HepG2 (cell line): ENCODE results near the gene CIAO2B. TPM values are rescaled to one million over a fixed set of nuclear protein-coding genes. Genes with fewer than 3 reads are reported as not detected.

Experiments
- ARID3A ChIP-seq: IDR thresholded peaks from 2 replicates; pipeline ENCODE4 v1.6.1; 2012; ENCODE audit warnings: low read depth, low read length, improper control_type of control experiment
- CEBPZ ChIP-seq: IDR thresholded peaks from 2 replicates; pipeline ENCODE4 v1.6.1; 2012; ENCODE audit warnings: low read length, improper control_type of control experiment
- KDM6A ChIP-seq: IDR thresholded peaks from 2 replicates; pipeline ENCODE4 v1.6.1; 2016; ENCODE audit warnings: low read depth
- KLF15 ChIP-seq: sonication (generic); formaldehyde crosslinking; IDR thresholded peaks from 2 replicates; pipeline ENCODE4 v1.8.1; 2023; ENCODE audit warnings: borderline replicate concordance, mild to moderate bottlenecking, inconsistent platforms, missing genetic modification reagents, mixed read lengths
- MIER3 ChIP-seq: IDR thresholded peaks from 2 replicates; pipeline ENCODE4 v1.6.1; 2016; ENCODE audit warnings: missing compliant biosample characterization, borderline replicate concordance
- POGK ChIP-seq: sonication (generic); formaldehyde crosslinking; conservative IDR thresholded peaks from 2 replicates; pipeline ENCODE4 v1.8.0; 2022; ENCODE audit warnings: mild to moderate bottlenecking, moderate library complexity, missing genetic modification reagents
- POLR2AphosphoS5 ChIP-seq: IDR thresholded peaks from 2 replicates; pipeline ENCODE4 v1.6.1; 2012; ENCODE audit warnings: low read depth, low read length
- RELA ChIP-seq: sonication (generic); formaldehyde crosslinking; IDR thresholded peaks from 2 replicates; pipeline ENCODE4 v1.4.0; 2020; ENCODE audit warnings: missing genetic modification reagents
- TBL1XR1 ChIP-seq: fragments of 150-350 bp; IDR thresholded peaks from 2 replicates; pipeline ENCODE4 v1.6.1; 2014; ENCODE audit warnings: borderline replicate concordance, low read length; ENCODE audit not compliant: partially characterized antibody
- ZBTB7B ChIP-seq: sonication (generic); formaldehyde crosslinking; IDR thresholded peaks from 2 replicates; pipeline ENCODE4 v1.4.0; 2020; ENCODE audit warnings: missing genetic modification reagents
- ZNF253 ChIP-seq: sonication (generic); formaldehyde crosslinking; IDR thresholded peaks from 2 replicates; pipeline ENCODE4 v1.8.0; 2022; ENCODE audit warnings: mild to moderate bottlenecking, missing genetic modification reagents, borderline replicate concordance
- ZNF296 ChIP-seq: sonication (generic); formaldehyde crosslinking; conservative IDR thresholded peaks from 2 replicates; pipeline ENCODE4 v1.5.0; 2020; ENCODE audit warnings: mild to moderate bottlenecking, missing genetic modification reagents
- ZNF331 ChIP-seq: sonication (generic); formaldehyde crosslinking; IDR thresholded peaks from 2 replicates; pipeline ENCODE4 v1.4.0; 2020; ENCODE audit warnings: missing genetic modification reagents
- ZNF333 ChIP-seq: sonication (generic); formaldehyde crosslinking; IDR thresholded peaks from 2 replicates; pipeline ENCODE4 v1.4.0; 2020; ENCODE audit warnings: mild to moderate bottlenecking, missing genetic modification reagents, borderline replicate concordance
- ZNF337 ChIP-seq: sonication (generic); formaldehyde crosslinking; IDR thresholded peaks from 2 replicates; pipeline ENCODE4 v1.5.1; 2020; ENCODE audit warnings: missing genetic modification reagents, low read depth, mild to moderate bottlenecking, borderline replicate concordance
- ZNF547 ChIP-seq: sonication (generic); formaldehyde crosslinking; IDR thresholded peaks from 2 replicates; pipeline ENCODE4 v1.5.1; 2020; ENCODE audit warnings: mild to moderate bottlenecking, missing genetic modification reagents
- ZNF737 ChIP-seq: sonication (generic); formaldehyde crosslinking; IDR thresholded peaks from 2 replicates; pipeline ENCODE4 v1.5.0; 2020; ENCODE audit warnings: missing genetic modification reagents, mild to moderate bottlenecking, borderline replicate concordance
- ZNF776 ChIP-seq: sonication (generic); formaldehyde crosslinking; IDR thresholded peaks from 2 replicates; pipeline ENCODE4 v1.4.0; 2020; ENCODE audit warnings: mild to moderate bottlenecking, missing genetic modification reagents
- ZNF781 ChIP-seq: sonication (generic); formaldehyde crosslinking; IDR thresholded peaks from 2 replicates; pipeline ENCODE4 v1.5.1; 2020; ENCODE audit warnings: borderline replicate concordance, mild to moderate bottlenecking, missing genetic modification reagents; ENCODE audit errors: not compliant biosample characterization
- polyA plus RNA-seq, 8 experiments: library from polyadenylated mRNA; depleted of rRNA in 3 of 8; stranded (reverse) in 7 of 8; unstranded in 1 of 8; fragments of >200 nt; fragmentation: Illumina TruSeq in 4 of 8; extraction: Trizol in 4 of 8; gene quantifications; 2 replicates each; pipeline versions ENCODE4 v1.2.1 to v1.2.3, GENCODE V29; 2011 to 2016; ENCODE audit warnings: low read depth in 4 of 8, missing spikeins in 1 of 8, mixed read lengths in 1 of 8; ENCODE audit not compliant: insufficient read depth in 1 of 8
- total RNA-seq, 5 experiments: library from RNA; depleted of rRNA; stranded (reverse); fragments of >200 nt; fragmentation: Illumina TruSeq; extraction: Trizol; gene quantifications; 2 replicates each; pipeline ENCODE4 v1.2.3, GENCODE V29; 2016; ENCODE audit warnings: low read depth in 1 of 5

The CIAO2B gene
- total and polyA plus RNA-seq, 2 of the 13 experiments (the other 11 are each of a cell fraction or from before 2014, with no cell fraction given): 157 to 293 TPM

GRCh38 chr16:66977341-66978113, 43.3 kb upstream of the CIAO2B start (continued):
- TF ChIP-seq CEBPZ (no peak), TBL1XR1 (peak; percentile 42), ZBTB7B (CRISPR knock-in tag) (peak; percentile 65; the same call in 1 of the 2 replicates), MIER3 (CRISPR knock-in tag) (peak; percentile 92), ZNF331 (peak; percentile 71; the same call in 1 of the 2 replicates), POGK (CRISPR knock-in tag) (peak; percentile 67), ZNF296 (CRISPR knock-in tag) (0 out of 2 replicates have a peak, but pooled peaks have one; percentile 67), KLF15 (no peak), ZNF781 (CRISPR knock-in tag) (no peak), POLR2AphosphoS5 (no peak), ZNF776 (CRISPR knock-in tag) (0 out of 2 replicates have a peak, but pooled peaks have one; percentile 9), ZNF253 (CRISPR knock-in tag) (no peak), ZNF337 (CRISPR knock-in tag) (0 out of 2 replicates have a peak, but pooled peaks have one; percentile 47), ZNF547 (CRISPR knock-in tag) (peak; percentile 83), RELA (CRISPR knock-in tag) (0 out of 2 replicates have a peak, but pooled peaks have one; percentile 49), ZNF333 (CRISPR knock-in tag) (no peak), ZNF737 (CRISPR knock-in tag) (no peak), ARID3A (no peak), KDM6A (no peak)
